HG02623 (cell line): ENCODE measurements around the gene KANSL3.

ENCODE experiments used
- ATAC-seq: cut with Tn5 transposase; IDR thresholded peaks from one replicate; pipeline ENCODE4 v1.9.1; 2021; ENCODE audit warnings: moderate library complexity; ENCODE audit not compliant: unreplicated experiment

KANSL3 gene

GRCh38 chr2:96546797-96547196 lies 91.3 kb downstream of the KANSL3 start:
- no peak for ATAC-seq

GRCh38 chr2:96546321-96546720 lies 91.8 kb downstream of the KANSL3 start:
- no peak for ATAC-seq
